K562 (cell line): ENCODE measurements around the gene UBE2H. TPM values are rescaled to one million over a fixed set of nuclear protein-coding genes. Genes with fewer than 3 reads are reported as not detected.

ENCODE experiments used
- AFF4 ChIP-seq: sonication (generic); formaldehyde crosslinking; IDR thresholded peaks from 2 replicates; pipeline ENCODE4 v1.8.0; 2023; ENCODE audit warnings: mild to moderate bottlenecking, missing genetic modification reagents
- CBFA2T2 ChIP-seq: fragments of 450-650 bp; conservative IDR thresholded peaks from 2 replicates; pipeline ENCODE4 v1.6.1; 2017; ENCODE audit warnings: mild to moderate bottlenecking
- EZH2 ChIP-seq: IDR thresholded peaks from 2 replicates; pipeline ENCODE4 v1.6.1; 2012; ENCODE audit warnings: low read depth, mild to moderate bottlenecking, inconsistent platforms, low read length, borderline replicate concordance
- FOXK2 ChIP-seq, 2 experiments: fragments of 450-650 bp; IDR thresholded peaks in 1 of 2; conservative IDR thresholded peaks in 1 of 2; 2 replicates each; pipeline ENCODE4 v1.6.1; 2016; ENCODE audit warnings: low read depth in 2 of 2, mild to moderate bottlenecking in 1 of 2
- KAT8 ChIP-seq: fragments of 450-650 bp; IDR thresholded peaks from 2 replicates; pipeline ENCODE4 v1.6.1; 2016; ENCODE audit warnings: low read depth, mild to moderate bottlenecking
- MAFF ChIP-seq: IDR thresholded peaks from 2 replicates; pipeline ENCODE4 v1.6.1; 2012; ENCODE audit warnings: low read length, improper control_type of control experiment
- NEUROD1 ChIP-seq: fragments of 150-350 bp; IDR thresholded peaks from 2 replicates; pipeline ENCODE4 v1.6.1; 2014; ENCODE audit warnings: borderline replicate concordance, low read length, low read depth; ENCODE audit not compliant: partially characterized antibody
- NR4A1 ChIP-seq, 2 experiments: fragments of 250-450 bp in 1 of 2; fragments of 450-650 bp in 1 of 2; sonication (Bioruptor Pico) in 1 of 2; IDR thresholded peaks; 2 replicates each; pipeline versions ENCODE4 v1.4.0 to v1.6.1; 2016 to 2020; ENCODE audit warnings: mild to moderate bottlenecking in 2 of 2, missing compliant biosample characterization in 1 of 2, missing genetic modification characterization in 1 of 2, moderate library complexity in 1 of 2
- PKNOX1 ChIP-seq: fragments of 450-650 bp; IDR thresholded peaks from 2 replicates; pipeline ENCODE4 v1.6.1; 2016
- RBBP5 ChIP-seq: fragments of 200-600 bp; sonication (generic); IDR thresholded peaks from 2 replicates; pipeline ENCODE4 v1.6.1; 2012; ENCODE audit warnings: borderline replicate concordance, mild to moderate bottlenecking, low read length, control low read depth, inconsistent platforms; ENCODE audit not compliant: insufficient read depth, poor library complexity, severe bottlenecking
- TEAD2 ChIP-seq: fragments of 450-650 bp; IDR thresholded peaks from 2 replicates; pipeline ENCODE4 v1.6.1; 2016; ENCODE audit warnings: missing genetic modification characterization, control low read depth, missing compliant biosample characterization
- TFE3 ChIP-seq: fragments of 450-650 bp; formaldehyde crosslinking; IDR thresholded peaks from 2 replicates; pipeline ENCODE4 v1.4.0; 2020; ENCODE audit warnings: mild to moderate bottlenecking, mixed read lengths
- USF2 ChIP-seq: sonication (generic); formaldehyde crosslinking; IDR thresholded peaks from 2 replicates; pipeline ENCODE4 v1.5.0; 2020; ENCODE audit warnings: missing genetic modification reagents
- ZBTB1 ChIP-seq: sonication (generic); formaldehyde crosslinking; IDR thresholded peaks from 2 replicates; pipeline ENCODE4 v1.8.1; 2023; ENCODE audit warnings: missing genetic modification reagents, low read depth, mild to moderate bottlenecking, borderline replicate concordance
- ZNF143 ChIP-seq: sonication (generic); formaldehyde crosslinking; IDR thresholded peaks from 2 replicates; pipeline ENCODE4 v1.9.0; 2022; ENCODE audit warnings: mild to moderate bottlenecking, missing genetic modification reagents
- ZNF324 ChIP-seq: fragments of 250-450 bp; sonication (Bioruptor Pico); IDR thresholded peaks from 2 replicates; pipeline ENCODE4 v1.4.0; 2020; ENCODE audit warnings: mild to moderate bottlenecking
- ZNF740 ChIP-seq, 3 experiments: fragments of 200-800 bp in 1 of 3; sonication (Bioruptor generic) in 1 of 3; sonication (generic) in 1 of 3; formaldehyde crosslinking in 1 of 3; IDR thresholded peaks; 2 replicates each; pipeline versions ENCODE4 v1.6.1 to v1.8.0; 2016 to 2022; ENCODE audit warnings: mild to moderate bottlenecking in 2 of 3, missing compliant biosample characterization in 2 of 3, missing genetic modification characterization in 2 of 3, missing genetic modification reagents in 1 of 3
- polyA plus RNA-seq, 8 experiments: library from polyadenylated mRNA; depleted of rRNA in 4 of 8; stranded (reverse) in 5 of 8; unstranded in 3 of 8; fragments of >200 nt; fragmentation: Nextera tagmentation in 2 of 8; fragmentation: Illumina TruSeq in 1 of 8; extraction: Ambion mirVana in 2 of 8; extraction: Trizol in 1 of 8; gene quantifications; 2 replicates each; pipeline versions ENCODE4 v1.2.1 to v1.2.3, GENCODE V29; 2011 to 2014; ENCODE audit warnings: inconsistent platforms in 1 of 8, missing spikeins in 1 of 8
- total RNA-seq, 7 experiments: library from RNA; depleted of rRNA in 6 of 7; stranded (reverse); fragments of >200 nt in 6 of 7; fragmentation: Illumina TruSeq in 2 of 7; extraction: Trizol in 2 of 7; gene quantifications; 2 replicates each; pipeline versions ENCODE4 v1.2.1 to v1.2.3, GENCODE V29; 2011 to 2021; ENCODE audit warnings: low replicate concordance in 1 of 7

The UBE2H gene
- total and polyA plus RNA-seq, 9 of the 15 experiments (the other 6 are each of a cell fraction or from before 2014, with no cell fraction given), result 6.3 to 33.0 (median 13.3) TPM

- TF ChIP-seq TFE3 (CRISPR knock-in tag), result peak; percentile 72
- TF ChIP-seq CBFA2T2, result peak; percentile 47
- TF ChIP-seq PKNOX1, result no peak
- TF ChIP-seq AFF4, result 0 out of 2 replicates have a peak, but pooled peaks have one; percentile 4
- TF ChIP-seq RBBP5, result peak; percentile 2
- TF ChIP-seq USF2 (CRISPR knock-in tag), result peak; percentile 85
- TF ChIP-seq ZNF324, result no peak
- no peak for TF ChIP-seq ZBTB1
- TF ChIP-seq TEAD2 (tag), result no peak
- no peak for TF ChIP-seq KAT8
- TF ChIP-seq NR4A1 (CRISPR knock-in tag; IDR thresholded peaks at IDR 0.05), result no peak
- TF ChIP-seq NR4A1 (tag; IDR thresholded peaks at IDR 0.05), result no peak
- peak; percentile 49; the same call in 1 of the 2 replicates for TF ChIP-seq ZNF143 (CRISPR knock-in tag)
- TF ChIP-seq EZH2, result no peak
- peak in 1 of 2 experiments; percentile 16; a peak in 1 of 4 replicates for TF ChIP-seq FOXK2 (conservative IDR thresholded peaks at IDR 0.05 in 1 of 2, IDR thresholded peaks at IDR 0.05 in 1 of 2; ENCODE audit: low read depth in 2 of 2)
- TF ChIP-seq NEUROD1, result no peak
- TF ChIP-seq MAFF, result no peak
- peak; percentile 58; the same call in 1 of the 2 replicates for TF ChIP-seq ZNF740 (CRISPR knock-in tag; IDR thresholded peaks at IDR 0.05)
- no peak for TF ChIP-seq ZNF740 (tag; IDR thresholded peaks at IDR 0.05)
Observed at GRCh38 chr7:129828989-129829736, 123.6 kb downstream of the UBE2H start (continued).
